ENCODE measurements around the gene CNTNAP5.

CNTNAP5 gene

GRCh38 chr2:124476291-124476690 is 451.2 kb downstream of the CNTNAP5 start:
- DNase-seq (ENCODE audit: low read depth): no peak

GRCh38 chr2:124478761-124479160 is 453.7 kb downstream of the CNTNAP5 start:
- no peak for DNase-seq (ENCODE audit: low read depth)

- no peak for DNase-seq (ENCODE audit: low read depth)
Measured at GRCh38 chr2:124480958-124481357, 455.9 kb downstream of the CNTNAP5 start.

- no peak for DNase-seq (ENCODE audit: low read depth)
Measured at GRCh38 chr2:124482044-124482443, 457.0 kb downstream of the CNTNAP5 start.

GRCh38 chr2:124482551-124482950 is 457.5 kb downstream of the CNTNAP5 start:
- no peak for DNase-seq (ENCODE audit: low read depth)

GRCh38 chr2:124485659-124486058 is 460.6 kb downstream of the CNTNAP5 start:
- no peak for DNase-seq (ENCODE audit: low read depth)

- no peak for DNase-seq (ENCODE audit: low read depth)
Measured at GRCh38 chr2:124489686-124490085, 464.6 kb downstream of the CNTNAP5 start.

GRCh38 chr2:124501575-124502152 is 476.6 kb downstream of the CNTNAP5 start:
- DNase-seq (ENCODE audit: low read depth): no peak

- no peak for DNase-seq (ENCODE audit: low read depth)
Measured at GRCh38 chr2:124514236-124514635, 489.1 kb downstream of the CNTNAP5 start.

- no peak for DNase-seq (ENCODE audit: low read depth)
Measured at GRCh38 chr2:124520953-124521352, 495.9 kb downstream of the CNTNAP5 start.

GRCh38 chr2:124523096-124523495 is 498.0 kb downstream of the CNTNAP5 start:
- no peak for DNase-seq (ENCODE audit: low read depth)

- DNase-seq (ENCODE audit: low read depth): no peak
Measured at GRCh38 chr2:124524155-124524915, 499.2 kb downstream of the CNTNAP5 start.

GRCh38 chr2:124526221-124526620 is 501.1 kb downstream of the CNTNAP5 start:
- DNase-seq (ENCODE audit: low read depth): no peak

GRCh38 chr2:124530203-124530602 is 505.1 kb downstream of the CNTNAP5 start:
- no peak for DNase-seq (ENCODE audit: low read depth)

- no peak for DNase-seq (ENCODE audit: low read depth)
Measured at GRCh38 chr2:124533226-124533954, 508.3 kb downstream of the CNTNAP5 start.

- DNase-seq (ENCODE audit: low read depth): no peak
Measured at GRCh38 chr2:124534028-124534427, 508.9 kb downstream of the CNTNAP5 start.

GRCh38 chr2:124535816-124536215 is 510.7 kb downstream of the CNTNAP5 start:
- no peak for DNase-seq (ENCODE audit: low read depth)

GRCh38 chr2:124536591-124536990 is 511.5 kb downstream of the CNTNAP5 start:
- DNase-seq (ENCODE audit: low read depth): no peak

- DNase-seq (ENCODE audit: low read depth): no peak
Measured at GRCh38 chr2:124538549-124538948, 513.5 kb downstream of the CNTNAP5 start.

GRCh38 chr2:124540805-124541204 is 515.7 kb downstream of the CNTNAP5 start:
- no peak for DNase-seq (ENCODE audit: low read depth)

GRCh38 chr2:124542932-124543640 is 518.0 kb downstream of the CNTNAP5 start:
- DNase-seq (ENCODE audit: low read depth): no peak

GRCh38 chr2:124547700-124548099 is 522.6 kb downstream of the CNTNAP5 start:
- no peak for DNase-seq (ENCODE audit: low read depth)

All from fibroblast of gingiva (primary cell).